GM10847 (cell line): ENCODE data around the gene ASPA.

Experiments
- POLR2A ChIP-seq: IDR thresholded peaks from 2 replicates; pipeline ENCODE4 v1.6.1; 2011; ENCODE audit not compliant: insufficient read length; ENCODE audit errors: extremely low read depth

ASPA gene

GRCh38 chr17:3546521-3546920 lies 70.7 kb downstream of the ASPA start:
- TF ChIP-seq POLR2A, result no peak

DNA sequence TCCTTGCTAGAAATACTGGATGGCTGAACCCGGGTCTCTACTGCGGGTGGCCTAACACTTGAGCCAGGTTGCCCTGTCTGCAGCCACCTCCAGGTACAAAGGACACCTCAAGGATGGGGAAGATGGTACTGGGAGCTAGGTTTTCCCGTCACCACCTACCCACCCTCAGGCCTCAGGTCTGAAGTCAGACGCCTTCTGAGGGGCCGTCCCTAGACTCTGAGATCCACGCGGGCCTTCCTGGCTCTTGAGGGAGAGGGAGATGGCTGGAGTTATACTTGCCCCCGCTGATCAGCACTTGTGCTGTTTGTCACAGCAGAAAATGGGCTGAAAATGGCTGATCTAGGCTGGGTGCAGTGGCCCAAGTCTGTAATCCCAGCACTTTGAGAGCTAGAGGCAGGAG lies 71.2 kb downstream of the ASPA start:
- TF ChIP-seq POLR2A, result no peak

GRCh38 chr17:3547628-3548027 lies 71.8 kb downstream of the ASPA start:
- no peak for TF ChIP-seq POLR2A

DNA sequence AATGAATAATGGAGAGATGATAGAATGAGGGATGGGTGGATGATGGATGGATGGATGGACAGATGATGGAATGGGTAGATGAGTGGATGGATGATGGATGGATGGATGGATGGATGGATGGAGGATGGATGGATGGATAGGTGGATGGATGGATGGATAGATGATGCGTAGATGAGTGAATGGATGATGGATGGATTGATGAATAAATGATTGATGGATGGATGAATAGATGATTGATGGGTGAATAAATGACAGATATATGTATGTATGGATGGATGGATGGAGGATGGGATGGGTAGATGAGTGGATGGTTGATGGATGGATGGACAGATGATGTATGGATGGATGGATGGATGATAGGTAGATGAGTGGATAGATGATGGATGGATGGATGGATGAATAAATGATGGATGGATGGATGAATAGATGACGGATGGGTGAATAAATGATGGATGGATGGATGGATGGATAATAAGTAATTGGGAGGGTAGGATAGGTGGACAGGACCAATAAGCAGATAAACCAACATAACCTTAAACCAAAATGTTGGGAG lies 73.9 kb downstream of the ASPA start:
- TF ChIP-seq POLR2A, result no peak

- TF ChIP-seq POLR2A, result no peak
These were observed 75.4 kb downstream of the ASPA start for GRCh38 chr17:3551189-3551588.

DNA sequence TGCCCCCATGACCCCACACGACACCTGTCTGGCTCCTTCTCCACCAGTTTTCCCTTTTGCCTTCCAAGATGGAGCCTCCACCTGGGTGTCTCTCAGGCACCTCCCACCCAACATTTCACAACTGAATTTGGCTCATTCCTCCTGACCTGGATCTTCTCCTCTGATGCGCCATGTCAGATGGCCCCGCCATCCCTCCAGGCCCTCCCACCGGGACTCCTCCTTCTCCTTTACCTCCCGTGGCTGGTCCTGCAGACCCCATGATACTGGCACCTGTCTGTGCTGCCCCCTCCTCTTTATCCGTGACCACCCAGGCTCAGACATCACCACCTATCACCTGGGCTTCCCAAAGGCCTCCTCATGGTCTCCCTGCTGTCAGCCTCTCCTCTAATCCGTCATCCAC lies 77.1 kb downstream of the ASPA start:
- no peak for TF ChIP-seq POLR2A
